GM10266 (cell line): Measurements from ENCODE around the gene RAB5IF.

Experiments
- DNase-seq: peaks from one replicate; pipeline ENCODE4 v3.0.0; 2012; ENCODE audit errors: extremely low spot score
- CTCF ChIP-seq: IDR thresholded peaks from 2 replicates; pipeline ENCODE4 v1.5.1; 2012; ENCODE audit warnings: mild to moderate bottlenecking, low read depth; ENCODE audit not compliant: control insufficient read depth, insufficient read depth; ENCODE audit errors: missing control alignments

RAB5IF gene

GRCh38 chr20:36579996-36580545 lies 25.5 kb upstream of the RAB5IF start:
- no peak for DNase-seq
- no peak for TF ChIP-seq CTCF

GRCh38 chr20:36582322-36582721 lies 23.3 kb upstream of the RAB5IF start:
- TF ChIP-seq CTCF = no peak
- no peak for DNase-seq

GRCh38 chr20:36582821-36583220 lies 22.8 kb upstream of the RAB5IF start:
- no peak for DNase-seq
- TF ChIP-seq CTCF = no peak

- TF ChIP-seq CTCF = no peak
- DNase-seq = no peak
Measured at GRCh38 chr20:36584018-36584481, 21.5 kb upstream of the RAB5IF start.

GRCh38 chr20:36585410-36586125 lies 20.0 kb upstream of the RAB5IF start:
- no peak for TF ChIP-seq CTCF
- no peak for DNase-seq

GRCh38 chr20:36587388-36588070 lies 18.1 kb upstream of the RAB5IF start:
- DNase-seq = no peak

More at GRCh38 chr20:36587388-36588070, 18.1 kb upstream of the RAB5IF start:
- TF ChIP-seq CTCF = no peak
